HCT116 (cell line): Measurements from ENCODE around the gene HNRNPH3. TPM values are rescaled to one million over a fixed set of nuclear protein-coding genes. Genes with fewer than 3 reads are reported as not detected.

ENCODE experiments used
- ATAC-seq: fragments of 200-7000 bp; cut with Tn5 transposase; 2 replicates; pipeline ENCODE4 v1.9.1; 2020; ENCODE audit warnings: mild to moderate bottlenecking, moderate library complexity
- BruUV-seq: library from RNA; stranded (reverse); fragments of 400-500 nt; replicated peaks from 2 replicates; lab custom pipeline; 2021; lab: Mats Ljungman, UMichigan
- CTCF ChIA-PET: fragments of 300-600 bp; sonication (Branson Sonifier 250); formaldehyde crosslinking; loops from one replicate; lab custom pipeline; 2021; ENCODE audit warnings: antibody characterized with exemption; lab: Charles Lee
- POLR2A ChIA-PET: fragments of 300-600, 350-600 bp; sonication (Branson Sonifier 250); formaldehyde crosslinking; loops from one replicate; lab custom pipeline; 2021; ENCODE audit warnings: antibody characterized with exemption; lab: Charles Lee
- RAD21 ChIA-PET, 2 experiments: fragments of 300-600 bp; sonication (Branson Sonifier 250); formaldehyde crosslinking; loops; one replicate each; lab custom pipeline; 2023; ENCODE audit warnings: low total read pairs in 2 of 2; ENCODE audit not compliant: uncharacterized antibody in 2 of 2, unreplicated experiment in 2 of 2, low non-redundant PET in 1 of 2; lab: Charles Lee
- DNase-seq: peaks from one replicate; pipeline ENCODE4 v3.0.0-alpha.2; 2010; ENCODE audit warnings: low read depth, low spot score
- H2AFZ ChIP-seq: fragments of 200-600 bp; shearing (Covaris generic), sonication (generic); 2 replicates; pipeline ENCODE4 v1.6.1; 2017; ENCODE audit warnings: low read depth, mixed run types, mixed read lengths, antibody characterized with exemption, low read length; ENCODE audit not compliant: poor library complexity, severe bottlenecking
- H3K27ac ChIP-seq: 2 replicates; pipeline ENCODE4 v1.5.1; 2012; ENCODE audit warnings: low read depth, low read length
- H3K27me3 ChIP-seq: fragments of 200-600 bp; sonication (generic); 2 replicates; pipeline ENCODE4 v1.6.1; 2016; ENCODE audit warnings: mixed run types, low read length, mixed read lengths; ENCODE audit not compliant: insufficient read depth
- H3K36me3 ChIP-seq, 2 experiments: fragments of 200-500 bp in 1 of 2; fragments of 200-600 bp in 1 of 2; sonication (Bioruptor generic) in 1 of 2; sonication (generic) in 1 of 2; 2 replicates each; pipeline versions ENCODE4 v1.5.1 to v1.6.1; 2014 to 2016; ENCODE audit warnings: low read length in 2 of 2, inconsistent platforms in 1 of 2, mixed read lengths in 1 of 2, mixed run types in 1 of 2; ENCODE audit not compliant: insufficient read depth in 2 of 2, control insufficient read depth in 1 of 2
- H3K4me1 ChIP-seq, 2 experiments: fragments of 200-600 bp in 1 of 2; sonication (generic) in 1 of 2; 2 replicates each; pipeline versions ENCODE4 v1.5.1 to v1.6.1; 2012 to 2017; ENCODE audit warnings: low read length in 2 of 2, inconsistent platforms in 1 of 2, mild to moderate bottlenecking in 1 of 2, mixed read lengths in 1 of 2, mixed run types in 1 of 2, moderate library complexity in 1 of 2; ENCODE audit not compliant: insufficient read depth in 2 of 2, control insufficient read depth in 1 of 2
- H3K4me2 ChIP-seq: fragments of 200-600 bp; sonication (generic); 2 replicates; pipeline ENCODE4 v1.6.1; 2017; ENCODE audit warnings: mixed run types, low read length, mixed read lengths
- H3K4me3 ChIP-seq, 2 experiments: fragments of 200-600 bp in 1 of 2; sonication (generic) in 1 of 2; replicated peaks in 1 of 2; 2 replicates each; pipeline ENCODE4 v1.5.1; 2011 to 2016; ENCODE audit warnings: low read length in 2 of 2, control low read depth in 1 of 2, low read depth in 1 of 2, mild to moderate bottlenecking in 1 of 2, mixed read lengths in 1 of 2, mixed run types in 1 of 2
- H3K79me2 ChIP-seq: fragments of 200-600 bp; sonication (generic); 2 replicates; pipeline ENCODE4 v1.6.1; 2017; ENCODE audit warnings: mild to moderate bottlenecking, mixed run types, low read length, moderate library complexity, mixed read lengths; ENCODE audit not compliant: insufficient read depth
- H3K9ac ChIP-seq: fragments of 200-600 bp; sonication (generic); 2 replicates; pipeline ENCODE4 v1.6.1; 2016; ENCODE audit warnings: low read length, mixed read lengths
- H3K9me2 ChIP-seq: fragments of 200-600 bp; sonication (generic), shearing (Covaris generic); 2 replicates; pipeline ENCODE4 v1.6.1; 2017; ENCODE audit warnings: mixed run types, mild to moderate bottlenecking, moderate library complexity; ENCODE audit not compliant: insufficient read depth
- H3K9me3 ChIP-seq, 2 experiments: fragments of 200-500 bp in 1 of 2; fragments of 200-600 bp in 1 of 2; sonication (Bioruptor generic) in 1 of 2; sonication (generic) in 1 of 2; 2 replicates each; pipeline ENCODE4 v1.6.1; 2014 to 2017; ENCODE audit warnings: low read length in 2 of 2, mixed read lengths in 2 of 2, inconsistent platforms in 1 of 2, low read depth in 1 of 2, mild to moderate bottlenecking in 1 of 2, mixed run types in 1 of 2, moderate library complexity in 1 of 2; ENCODE audit not compliant: control insufficient read depth in 1 of 2, insufficient read depth in 1 of 2
- H4K20me1 ChIP-seq: fragments of 200-600 bp; sonication (generic), shearing (Covaris generic); 2 replicates; pipeline ENCODE4 v1.6.1; 2017; ENCODE audit warnings: mixed run types, mild to moderate bottlenecking, moderate library complexity; ENCODE audit not compliant: insufficient read depth
- ELF1 ChIP-seq: IDR thresholded peaks from 2 replicates; pipeline ENCODE4 v1.6.1; 2012; ENCODE audit warnings: low read depth, borderline replicate concordance
- EZH2phosphoT487 ChIP-seq: fragments of 200-600 bp; IDR thresholded peaks from 2 replicates; pipeline ENCODE4 v1.6.1; 2018; ENCODE audit warnings: antibody characterized with exemption, borderline replicate concordance
- SIN3A ChIP-seq: IDR thresholded peaks from 2 replicates; pipeline ENCODE4 v1.6.1; 2012; ENCODE audit warnings: low read depth
- SP1 ChIP-seq: IDR thresholded peaks from 2 replicates; pipeline ENCODE4 v1.6.1; 2012; ENCODE audit warnings: low read depth
- SRF ChIP-seq: IDR thresholded peaks from 2 replicates; pipeline ENCODE4 v1.6.1; 2012; ENCODE audit warnings: low read depth
- TCF7L2 ChIP-seq: IDR thresholded peaks from 2 replicates; pipeline ENCODE4 v1.7.0; 2011; ENCODE audit warnings: borderline replicate concordance, inconsistent platforms; ENCODE audit not compliant: insufficient read depth, insufficient read length; ENCODE audit errors: extremely low read depth
- ZFX ChIP-seq: fragments of 450-650 bp; IDR thresholded peaks from 2 replicates; pipeline ENCODE4 v1.6.1; 2017
- intact Hi-C: fragments of 100-400 bp; cut with micrococcal nuclease; formaldehyde crosslinking; loops from 2 replicates; pipeline ENCODE4 v1.10.0; 2022
- total RNA-seq: library from RNA; stranded (reverse); gene quantifications from one replicate; pipeline ENCODE4 v1.2.1, GENCODE V29; 2021; ENCODE audit not compliant: unreplicated experiment
- TF ChIP-seq, protein P1 (sequence below): IDR thresholded peaks from 2 replicates; pipeline ENCODE4 v1.6.1; 2012
- TF ChIP-seq, protein P2 (sequence below): IDR thresholded peaks from 2 replicates; pipeline ENCODE4 v1.6.1; 2012; ENCODE audit warnings: low read depth
- TF ChIP-seq, protein P3 (sequence below), 3 experiments: fragments of 200-600 bp in 1 of 3; sonication (generic) in 1 of 3; IDR thresholded peaks in 2 of 3; conservative IDR thresholded peaks in 1 of 3; 2 replicates each; pipeline ENCODE4 v1.5.1; 2012 to 2017; ENCODE audit warnings: low read depth in 2 of 3, low read length in 2 of 3, antibody characterized with exemption in 1 of 3, borderline replicate concordance in 1 of 3, control low read depth in 1 of 3, mild to moderate bottlenecking in 1 of 3, mixed read lengths in 1 of 3, mixed run types in 1 of 3, moderate library complexity in 1 of 3; ENCODE audit not compliant: insufficient read depth in 1 of 3

HNRNPH3 gene
- total RNA-seq, 1 experiment from 2014 or later = 126 TPM

DNA sequence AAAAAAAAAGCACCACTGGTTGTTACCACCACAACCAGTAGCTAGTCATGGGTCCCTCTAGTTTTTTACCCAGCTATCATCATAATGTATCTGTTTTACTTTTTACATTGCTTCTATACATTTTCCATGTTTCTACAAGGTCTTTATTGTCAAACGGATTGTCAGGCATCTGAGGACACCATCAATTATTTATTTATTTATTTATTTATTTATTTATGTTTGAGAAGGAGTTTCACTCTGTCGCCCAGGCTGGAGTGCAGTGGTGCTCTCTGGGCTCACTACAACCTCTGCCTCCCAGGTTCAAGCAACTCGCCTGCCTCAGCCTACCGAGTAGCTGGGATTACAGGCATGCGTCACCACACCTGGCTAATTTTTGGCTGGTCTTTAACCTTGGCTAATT lies 29.0 kb upstream of the HNRNPH3 start:
- no peak overlapping the region for H3K4me2 ChIP-seq
- H3K27ac ChIP-seq = no peak overlapping the region
- ChIA-PET CTCF (interaction anchor here (0.7 to 4.9 kb wide), 8 partner anchors 90 to 606 kb away, joined by 3 to 69 read pairs (median 4); no protein-coding TSS in a partner anchor), RAD21 (interaction anchor here (1.6 kb wide), 4 partner anchors 90 to 514 kb away, joined by 4 to 12 read pairs (median 6); no protein-coding TSS in a partner anchor), POLR2A (no interaction called here)
- no peaks in the 10 kb centered on the region for H3K9me3 ChIP-seq
- no peaks in the 10 kb centered on the region for H3K79me2 ChIP-seq
- BruUV-seq = no TSS peak
- H3K27me3 ChIP-seq = no peaks in the 10 kb centered on the region
- intact Hi-C loops = loop anchor here (1.0 to 5.0 kb wide), 4 partner anchors 91 to 515 kb away; no protein-coding TSS in a partner anchor
- H3K9me2 ChIP-seq = no peaks in the 10 kb centered on the region
- H2AFZ ChIP-seq = no peak overlapping the region
- no peaks in the 10 kb centered on the region for H3K36me3 ChIP-seq
- no peak for TF ChIP-seq ELF1
- no peak for TF ChIP-seq SP1
- no peak for TF ChIP-seq EZH2phosphoT487
- TF ChIP-seq, protein P1, sequence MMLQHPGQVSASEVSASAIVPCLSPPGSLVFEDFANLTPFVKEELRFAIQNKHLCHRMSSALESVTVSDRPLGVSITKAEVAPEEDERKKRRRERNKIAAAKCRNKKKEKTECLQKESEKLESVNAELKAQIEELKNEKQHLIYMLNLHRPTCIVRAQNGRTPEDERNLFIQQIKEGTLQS = no peak
- TF ChIP-seq SRF = no peak
- no peak for TF ChIP-seq SIN3A
- TF ChIP-seq TCF7L2 = no peak
- TF ChIP-seq, protein P2, sequence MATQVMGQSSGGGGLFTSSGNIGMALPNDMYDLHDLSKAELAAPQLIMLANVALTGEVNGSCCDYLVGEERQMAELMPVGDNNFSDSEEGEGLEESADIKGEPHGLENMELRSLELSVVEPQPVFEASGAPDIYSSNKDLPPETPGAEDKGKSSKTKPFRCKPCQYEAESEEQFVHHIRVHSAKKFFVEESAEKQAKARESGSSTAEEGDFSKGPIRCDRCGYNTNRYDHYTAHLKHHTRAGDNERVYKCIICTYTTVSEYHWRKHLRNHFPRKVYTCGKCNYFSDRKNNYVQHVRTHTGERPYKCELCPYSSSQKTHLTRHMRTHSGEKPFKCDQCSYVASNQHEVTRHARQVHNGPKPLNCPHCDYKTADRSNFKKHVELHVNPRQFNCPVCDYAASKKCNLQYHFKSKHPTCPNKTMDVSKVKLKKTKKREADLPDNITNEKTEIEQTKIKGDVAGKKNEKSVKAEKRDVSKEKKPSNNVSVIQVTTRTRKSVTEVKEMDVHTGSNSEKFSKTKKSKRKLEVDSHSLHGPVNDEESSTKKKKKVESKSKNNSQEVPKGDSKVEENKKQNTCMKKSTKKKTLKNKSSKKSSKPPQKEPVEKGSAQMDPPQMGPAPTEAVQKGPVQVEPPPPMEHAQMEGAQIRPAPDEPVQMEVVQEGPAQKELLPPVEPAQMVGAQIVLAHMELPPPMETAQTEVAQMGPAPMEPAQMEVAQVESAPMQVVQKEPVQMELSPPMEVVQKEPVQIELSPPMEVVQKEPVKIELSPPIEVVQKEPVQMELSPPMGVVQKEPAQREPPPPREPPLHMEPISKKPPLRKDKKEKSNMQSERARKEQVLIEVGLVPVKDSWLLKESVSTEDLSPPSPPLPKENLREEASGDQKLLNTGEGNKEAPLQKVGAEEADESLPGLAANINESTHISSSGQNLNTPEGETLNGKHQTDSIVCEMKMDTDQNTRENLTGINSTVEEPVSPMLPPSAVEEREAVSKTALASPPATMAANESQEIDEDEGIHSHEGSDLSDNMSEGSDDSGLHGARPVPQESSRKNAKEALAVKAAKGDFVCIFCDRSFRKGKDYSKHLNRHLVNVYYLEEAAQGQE = no peak
- TF ChIP-seq, protein P3, sequence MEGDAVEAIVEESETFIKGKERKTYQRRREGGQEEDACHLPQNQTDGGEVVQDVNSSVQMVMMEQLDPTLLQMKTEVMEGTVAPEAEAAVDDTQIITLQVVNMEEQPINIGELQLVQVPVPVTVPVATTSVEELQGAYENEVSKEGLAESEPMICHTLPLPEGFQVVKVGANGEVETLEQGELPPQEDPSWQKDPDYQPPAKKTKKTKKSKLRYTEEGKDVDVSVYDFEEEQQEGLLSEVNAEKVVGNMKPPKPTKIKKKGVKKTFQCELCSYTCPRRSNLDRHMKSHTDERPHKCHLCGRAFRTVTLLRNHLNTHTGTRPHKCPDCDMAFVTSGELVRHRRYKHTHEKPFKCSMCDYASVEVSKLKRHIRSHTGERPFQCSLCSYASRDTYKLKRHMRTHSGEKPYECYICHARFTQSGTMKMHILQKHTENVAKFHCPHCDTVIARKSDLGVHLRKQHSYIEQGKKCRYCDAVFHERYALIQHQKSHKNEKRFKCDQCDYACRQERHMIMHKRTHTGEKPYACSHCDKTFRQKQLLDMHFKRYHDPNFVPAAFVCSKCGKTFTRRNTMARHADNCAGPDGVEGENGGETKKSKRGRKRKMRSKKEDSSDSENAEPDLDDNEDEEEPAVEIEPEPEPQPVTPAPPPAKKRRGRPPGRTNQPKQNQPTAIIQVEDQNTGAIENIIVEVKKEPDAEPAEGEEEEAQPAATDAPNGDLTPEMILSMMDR (IDR thresholded peaks at IDR 0.05 in 2 of 3, conservative IDR thresholded peaks at IDR 0.05 in 1 of 3; ENCODE audit: borderline replicate concordance in 1 of 3, insufficient read depth in 1 of 3, low read depth in 2 of 3, low read length in 2 of 3) = no peak
- TF ChIP-seq ZFX = no peak
- H3K4me1 ChIP-seq = no peaks in the 10 kb centered on the region
- H3K4me3 ChIP-seq = no peak overlapping the region
- no peaks in the 10 kb centered on the region for H4K20me1 ChIP-seq
- no peak overlapping the region for H3K9ac ChIP-seq
- DNase-seq (no peak), ATAC-seq (no peak)
